ENCODE results near the gene ELK4.

ELK4 gene, protein sequence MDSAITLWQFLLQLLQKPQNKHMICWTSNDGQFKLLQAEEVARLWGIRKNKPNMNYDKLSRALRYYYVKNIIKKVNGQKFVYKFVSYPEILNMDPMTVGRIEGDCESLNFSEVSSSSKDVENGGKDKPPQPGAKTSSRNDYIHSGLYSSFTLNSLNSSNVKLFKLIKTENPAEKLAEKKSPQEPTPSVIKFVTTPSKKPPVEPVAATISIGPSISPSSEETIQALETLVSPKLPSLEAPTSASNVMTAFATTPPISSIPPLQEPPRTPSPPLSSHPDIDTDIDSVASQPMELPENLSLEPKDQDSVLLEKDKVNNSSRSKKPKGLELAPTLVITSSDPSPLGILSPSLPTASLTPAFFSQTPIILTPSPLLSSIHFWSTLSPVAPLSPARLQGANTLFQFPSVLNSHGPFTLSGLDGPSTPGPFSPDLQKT

DNA sequence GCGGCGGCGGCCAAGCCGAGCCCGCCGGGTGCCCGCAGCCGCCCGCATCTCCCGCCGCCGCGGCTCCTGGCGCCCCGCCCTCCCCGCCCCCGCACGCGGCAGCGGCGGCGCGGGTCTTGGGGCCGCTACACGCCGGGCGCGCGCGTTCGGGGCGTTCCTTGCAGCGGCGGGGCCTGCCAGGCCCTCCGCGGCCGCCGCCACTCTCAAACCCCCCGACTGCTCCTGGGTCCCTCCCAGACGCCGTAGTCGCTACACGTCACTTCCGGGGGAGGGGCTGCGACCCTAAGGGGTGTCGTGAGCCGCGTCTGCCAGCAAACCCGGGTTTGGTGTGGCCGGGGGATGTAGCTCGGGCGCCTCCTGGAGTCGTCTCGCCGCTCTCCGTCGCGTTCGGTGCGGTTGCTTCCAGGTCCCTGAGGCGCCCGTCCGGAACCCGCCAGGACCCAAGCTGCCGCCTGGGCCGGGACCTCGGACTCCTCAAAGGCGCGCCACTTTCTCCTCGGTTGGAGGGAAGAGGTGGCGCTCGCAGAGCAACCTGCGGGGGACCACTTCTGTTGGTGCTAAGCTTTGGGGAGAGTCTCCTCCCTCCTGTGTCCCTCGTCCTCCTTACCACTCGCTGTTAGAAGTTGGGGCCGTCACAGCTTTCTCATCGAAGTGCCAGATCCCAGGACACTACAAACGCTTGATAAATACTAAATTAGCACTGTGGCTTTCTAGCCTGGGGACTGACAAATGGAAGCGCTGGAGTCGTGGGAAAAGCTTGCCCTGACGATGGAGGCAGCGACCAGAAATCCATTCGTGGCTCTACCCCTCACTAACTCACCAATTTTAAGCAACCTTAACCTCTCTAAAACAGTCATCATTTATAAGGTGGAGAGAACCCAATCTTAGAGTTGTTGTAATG, at the start of gene ELK4:
Gene ELK4 (minus strand): TSS at position 244 of the 901 bp plus-strand sequence. CDS start 8,129 bp downstream, outside the sequence.
- no peak for FAIRE-seq

DNA sequence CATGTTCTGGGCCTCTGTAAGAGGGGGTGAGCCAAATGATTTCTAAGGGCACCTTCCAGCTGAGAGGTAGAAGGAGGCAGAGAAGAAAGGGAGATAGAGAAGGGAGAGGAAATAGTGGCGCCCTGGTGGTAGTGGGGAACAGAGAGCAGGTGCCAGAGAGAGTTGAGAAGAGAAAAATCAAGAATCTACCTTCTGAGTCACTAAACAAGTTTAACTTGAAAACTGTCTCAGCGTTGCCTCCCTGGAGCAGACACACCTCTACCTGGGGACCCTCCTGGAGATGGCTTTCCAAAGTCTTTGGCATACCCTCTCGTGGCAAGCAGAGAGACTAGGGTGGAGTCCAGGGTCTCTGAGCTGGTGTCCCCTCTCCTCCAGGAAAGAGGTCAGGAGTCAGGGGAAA, 49.6 kb upstream of the ELK4 start:
- FAIRE-seq = no peak

DNA sequence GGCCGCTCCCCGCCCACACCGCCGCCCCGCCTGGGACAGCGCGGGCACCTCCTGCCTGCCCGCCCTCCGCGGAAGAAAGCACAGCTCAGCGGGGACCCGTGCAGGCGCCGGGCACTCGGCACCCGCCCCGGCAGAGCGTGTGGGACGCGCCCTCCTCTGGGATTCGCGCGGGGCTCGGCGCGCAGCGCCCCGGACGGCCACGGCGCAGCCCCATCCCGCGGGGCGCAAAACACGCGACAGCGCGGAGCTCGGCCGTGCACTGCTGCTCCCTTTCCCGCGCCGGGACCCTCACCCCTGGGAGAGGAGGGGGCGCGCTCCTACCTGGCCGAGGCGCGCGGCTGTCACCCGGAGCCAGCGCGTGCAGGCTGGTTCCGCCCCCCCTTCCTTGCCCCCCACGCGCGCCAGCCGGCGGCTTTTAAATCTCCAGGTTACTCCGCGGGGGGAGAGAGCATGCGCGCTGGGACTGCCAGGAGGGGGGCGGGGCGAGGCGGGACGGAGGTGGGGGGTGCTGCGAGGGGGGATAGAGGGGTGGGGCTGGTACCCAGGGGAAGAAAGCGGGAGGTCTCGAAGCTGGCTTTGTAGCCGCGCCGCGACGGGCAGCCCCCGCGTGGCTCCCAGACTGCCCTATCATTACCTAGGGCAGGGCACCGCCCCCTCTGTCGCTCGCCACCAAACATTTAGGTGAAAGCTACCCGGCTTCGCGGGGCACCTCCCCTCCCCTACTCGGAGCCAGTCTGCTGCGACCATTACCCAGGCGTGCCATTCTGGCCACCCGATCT, 48.5 kb upstream of the ELK4 start, which contains the start of gene SLC45A3:
Gene SLC45A3 (minus strand): TSS at position 437 of the 779 bp plus-strand sequence. CDS start 15,853 bp downstream, outside the sequence.
- no peak for FAIRE-seq

DNA sequence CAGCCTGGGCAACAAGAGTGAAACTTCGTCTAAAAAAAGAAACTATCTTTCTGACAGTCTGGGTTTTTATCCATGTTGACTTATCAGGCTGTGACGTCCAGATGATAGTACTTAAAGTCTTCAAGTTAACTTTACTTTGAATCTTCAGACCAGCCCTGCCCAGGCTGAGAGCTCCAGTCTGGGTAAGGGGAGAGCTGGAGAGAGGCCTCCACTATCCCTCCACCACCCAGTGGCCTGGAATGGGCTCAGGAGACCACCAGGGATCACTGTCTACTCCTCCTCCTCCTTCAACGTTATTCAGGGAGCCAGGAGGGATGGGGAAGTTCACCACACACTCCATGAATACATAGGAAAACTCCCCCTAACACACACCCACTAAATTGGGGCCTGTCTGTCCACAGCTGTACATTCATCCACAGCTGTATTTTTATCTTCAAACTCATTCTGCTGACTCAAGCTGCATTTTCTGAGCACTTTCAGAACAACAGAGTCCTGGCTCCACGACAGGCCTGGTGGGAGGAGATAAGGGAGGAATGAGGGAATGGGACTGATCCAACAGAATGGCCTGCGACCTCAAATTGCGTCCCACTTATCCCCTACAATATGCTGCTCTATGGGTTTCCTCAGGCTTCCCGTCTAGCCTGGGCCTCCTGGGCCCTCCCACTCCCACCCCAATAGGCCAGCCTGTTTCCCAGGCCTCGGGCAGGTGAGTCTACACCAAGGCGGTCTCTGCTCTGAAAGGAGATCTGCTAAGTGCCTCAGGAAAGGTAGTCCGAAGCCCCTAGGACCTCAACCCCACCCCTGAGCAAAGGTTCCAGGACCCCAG, 46.7 kb upstream of the ELK4 start:
- no peak for FAIRE-seq

DNA sequence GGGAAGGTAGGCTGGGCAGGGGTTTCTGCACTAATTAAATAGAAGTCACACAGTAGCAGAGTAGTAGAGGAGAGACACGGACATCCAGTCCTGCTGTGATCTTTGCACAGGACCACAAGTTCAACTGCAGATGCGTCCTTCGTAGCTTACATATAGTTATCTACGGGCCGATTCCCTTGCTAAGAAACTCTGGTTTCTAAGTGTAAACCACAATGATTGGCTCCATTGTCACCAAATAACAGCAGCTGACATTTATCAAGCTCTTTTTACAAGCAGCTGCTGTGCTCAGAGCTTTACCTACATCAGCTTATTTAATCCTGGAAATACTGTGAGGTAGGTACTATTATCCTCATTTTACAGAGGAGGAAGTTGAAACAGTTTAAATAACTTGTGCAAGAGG, 45.4 kb upstream of the ELK4 start:
- FAIRE-seq = no peak

DNA sequence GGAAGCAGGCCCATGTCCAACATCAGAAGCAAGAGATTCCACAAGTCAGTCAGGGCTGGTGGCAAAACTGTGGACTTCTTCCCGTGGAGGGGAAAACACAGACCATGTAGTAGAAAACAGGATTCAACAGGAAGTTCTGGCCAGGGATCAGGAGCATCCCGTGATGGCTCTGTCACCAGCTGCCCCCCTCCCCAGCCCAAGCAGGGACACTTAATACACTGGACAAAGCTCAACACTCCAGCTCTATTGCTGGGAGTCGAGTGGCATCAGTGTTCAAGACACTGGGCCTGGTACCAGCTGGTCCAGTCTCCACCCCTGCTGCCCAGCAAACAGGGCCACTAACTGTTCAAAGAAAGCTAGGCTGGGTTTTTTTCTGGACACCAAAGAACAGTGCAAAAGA, 44.8 kb upstream of the ELK4 start:
- FAIRE-seq = no peak

DNA sequence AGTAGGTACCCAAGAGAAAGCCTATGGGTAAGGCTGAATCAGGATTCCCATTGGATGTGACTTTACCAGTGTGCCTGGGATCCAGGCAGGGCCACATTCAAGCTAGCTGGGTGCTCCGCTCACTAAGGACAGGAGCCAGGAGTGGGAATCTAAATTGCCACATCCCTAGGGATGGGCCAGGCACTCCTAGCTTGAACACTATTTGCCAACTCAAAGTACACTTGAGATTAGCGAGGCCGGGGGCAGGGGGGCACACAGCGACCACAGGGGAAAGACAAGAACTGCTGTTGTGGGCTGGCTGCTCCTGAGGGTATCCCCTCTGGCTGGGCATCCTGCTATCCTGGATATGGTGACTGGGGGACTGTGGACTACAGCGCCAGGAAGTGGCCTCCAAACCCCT, 44.2 kb upstream of the ELK4 start:
- no peak for FAIRE-seq

DNA sequence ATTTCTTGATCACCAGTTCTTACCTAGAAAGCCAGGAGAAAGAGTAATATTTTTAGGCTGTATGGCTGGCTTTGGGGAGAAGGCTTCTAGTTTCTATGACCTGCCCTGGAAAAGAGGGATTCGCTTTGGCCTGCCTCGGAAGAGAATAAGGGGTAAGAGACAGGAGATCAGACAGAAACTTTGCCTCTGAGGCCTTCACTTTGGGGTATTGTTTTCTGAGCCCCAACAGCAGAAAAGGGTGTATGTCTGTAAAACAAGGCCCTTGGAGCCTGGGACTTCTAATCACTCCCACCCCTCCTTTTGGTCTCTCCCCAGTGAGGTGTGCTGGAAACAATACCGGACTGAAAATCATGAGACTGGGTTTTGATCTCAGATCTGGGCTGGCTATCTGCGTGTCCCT, 43.4 kb upstream of the ELK4 start:
- no peak for FAIRE-seq

DNA sequence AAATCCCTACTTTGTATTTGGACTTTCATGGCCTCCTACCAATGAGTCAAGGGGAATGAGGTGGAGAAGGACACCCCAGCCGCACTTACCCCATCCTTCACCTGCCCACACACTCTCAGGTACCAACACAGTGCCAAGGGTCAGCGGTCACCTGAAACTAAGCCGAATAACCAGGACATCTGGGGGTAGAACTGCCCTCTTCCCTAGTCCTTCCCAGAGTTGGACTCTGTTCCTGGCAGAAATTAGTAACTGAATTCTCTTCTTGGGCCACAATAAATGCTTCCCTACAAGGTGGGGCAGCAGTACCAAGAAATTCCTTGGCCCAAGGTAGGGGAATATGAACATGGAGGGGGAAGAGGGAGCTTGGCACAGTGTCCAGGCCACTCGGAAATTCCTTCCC, 41.2 kb upstream of the ELK4 start:
- FAIRE-seq = no peak

DNA sequence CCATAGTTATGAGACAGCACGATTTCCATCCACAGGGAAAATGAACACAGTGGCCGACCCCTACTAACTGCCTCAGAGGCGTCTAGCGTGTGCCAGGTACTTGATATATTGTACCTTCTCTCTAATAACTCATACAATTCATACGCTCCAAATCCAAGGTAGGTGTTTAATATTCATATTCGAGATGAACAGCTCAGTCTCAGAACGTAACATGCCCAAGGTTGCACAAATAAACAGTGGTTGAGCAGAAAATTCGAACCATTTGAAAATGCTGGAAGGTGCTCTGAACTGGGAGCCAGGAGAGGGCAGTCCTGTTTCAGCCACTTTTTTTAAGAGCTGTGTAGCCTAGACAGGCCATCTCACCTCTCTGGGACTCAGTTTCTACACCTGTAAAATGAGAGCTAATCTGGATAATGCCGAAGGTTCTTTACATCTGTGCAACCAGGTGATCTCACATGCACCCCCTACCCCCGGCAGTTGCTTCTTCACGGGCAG, 40.6 kb upstream of the ELK4 start:
- FAIRE-seq = no peak

DNA sequence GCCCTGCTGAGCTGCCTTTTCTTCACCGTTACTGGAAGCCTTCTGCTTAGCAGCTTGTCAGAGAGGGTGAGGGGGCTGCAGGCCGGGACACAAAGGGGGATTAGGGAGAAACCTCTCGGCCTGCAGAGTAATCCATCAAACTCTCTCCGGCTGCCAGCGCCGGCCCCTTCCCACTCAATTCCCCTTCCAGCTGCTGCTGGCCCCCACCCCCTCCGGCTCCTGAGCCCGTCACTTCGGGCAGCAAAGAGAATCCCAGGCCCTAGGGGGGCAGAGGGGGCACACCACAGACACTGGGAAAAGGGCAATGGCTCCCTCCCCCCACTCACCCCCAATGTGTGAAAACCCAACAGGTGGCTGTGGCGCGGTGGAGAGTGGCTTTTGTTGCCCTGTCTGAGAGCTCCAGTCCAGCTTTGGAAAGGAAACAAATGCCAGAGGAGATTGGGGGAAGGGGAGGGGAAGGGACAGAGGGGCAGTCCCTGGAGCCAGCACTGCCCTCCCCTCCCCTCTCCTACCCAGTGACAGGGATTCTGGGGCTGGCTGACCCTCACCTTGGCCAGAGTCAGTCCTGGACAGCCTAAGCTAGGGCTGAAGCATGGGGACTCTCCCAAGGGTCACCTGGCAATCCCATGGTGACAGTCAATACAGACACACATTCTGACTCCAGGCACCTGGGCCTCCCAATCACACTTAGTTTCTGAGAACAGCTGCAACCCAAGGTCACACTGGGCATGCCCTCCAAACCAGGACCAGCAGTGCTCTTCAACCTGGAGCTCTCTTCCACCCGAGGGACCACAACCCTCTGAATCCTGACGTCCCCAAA, 39.0 kb upstream of the ELK4 start:
- no peak for FAIRE-seq

DNA sequence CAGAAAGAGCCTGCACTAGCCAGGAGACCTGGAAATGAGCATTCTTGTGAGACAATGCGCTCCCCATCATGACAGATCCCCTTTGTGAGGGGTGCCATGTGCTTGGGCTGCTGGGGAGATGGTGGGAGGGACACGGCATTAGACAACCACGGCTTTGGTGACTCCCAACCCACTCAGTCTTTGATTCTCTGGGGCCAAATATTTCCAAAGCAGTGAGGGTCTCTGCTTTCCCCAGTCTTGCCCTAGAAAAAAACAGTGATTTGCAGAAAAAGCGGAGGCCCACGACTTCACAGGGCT, 38.3 kb upstream of the ELK4 start:
- FAIRE-seq = no peak

DNA sequence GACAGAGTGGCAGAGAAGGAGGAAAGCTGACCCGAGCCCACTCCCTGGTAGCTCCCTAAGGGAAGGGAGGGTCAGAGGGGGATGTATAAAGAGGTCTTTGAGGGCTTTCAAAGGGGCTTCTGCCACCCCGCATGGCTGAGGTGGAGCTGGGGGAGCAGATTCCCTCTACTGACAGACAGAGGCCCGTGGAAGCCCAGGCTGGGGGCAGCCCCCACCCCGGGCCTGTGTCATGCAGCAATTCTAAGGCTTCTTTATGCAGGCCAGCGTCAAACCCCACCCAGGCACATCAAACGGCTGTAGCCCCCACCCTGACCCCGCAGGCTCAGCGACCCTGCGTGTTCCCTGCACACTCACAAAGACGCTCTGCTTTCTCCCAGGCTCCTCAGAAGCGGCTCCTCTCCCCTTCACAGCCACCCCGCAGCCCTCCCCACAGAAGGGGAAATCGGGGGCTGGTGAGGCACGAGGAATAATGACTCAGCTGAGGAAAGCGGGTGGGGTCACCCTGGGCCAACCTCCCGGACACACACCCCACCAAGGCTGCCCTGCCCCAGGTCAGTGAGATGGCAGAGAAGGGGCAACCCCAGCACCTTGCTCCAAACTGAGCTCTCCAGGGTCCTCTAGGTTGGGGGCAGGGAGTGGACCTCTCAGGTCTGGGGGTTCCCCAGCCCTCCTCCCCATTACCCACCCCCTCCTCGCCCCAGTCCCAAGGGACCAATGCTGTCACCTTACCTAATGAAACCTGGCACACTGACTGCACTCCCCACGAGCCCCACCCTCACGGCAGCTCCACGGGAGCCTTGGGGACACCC, 37.7 kb upstream of the ELK4 start:
- no peak for FAIRE-seq

DNA sequence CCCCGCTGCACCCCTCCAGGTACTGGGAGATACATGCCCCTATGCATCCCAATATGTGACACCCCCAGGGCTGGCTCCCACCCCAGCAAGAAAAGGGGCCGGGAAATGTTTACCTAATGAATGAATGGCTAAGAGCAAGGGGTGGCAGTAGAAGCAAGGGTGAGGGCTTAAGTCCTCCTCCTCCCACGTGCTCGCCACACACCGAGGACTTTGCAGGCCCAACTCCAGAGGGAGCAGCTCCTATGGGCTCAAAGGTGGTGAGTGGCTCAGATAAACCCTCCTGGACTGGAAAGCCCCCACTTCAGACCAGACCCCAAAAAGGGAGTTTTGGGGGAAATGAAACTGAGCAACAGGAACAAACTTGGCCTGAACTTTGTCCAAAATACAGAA, 37.1 kb upstream of the ELK4 start:
- FAIRE-seq = no peak

DNA sequence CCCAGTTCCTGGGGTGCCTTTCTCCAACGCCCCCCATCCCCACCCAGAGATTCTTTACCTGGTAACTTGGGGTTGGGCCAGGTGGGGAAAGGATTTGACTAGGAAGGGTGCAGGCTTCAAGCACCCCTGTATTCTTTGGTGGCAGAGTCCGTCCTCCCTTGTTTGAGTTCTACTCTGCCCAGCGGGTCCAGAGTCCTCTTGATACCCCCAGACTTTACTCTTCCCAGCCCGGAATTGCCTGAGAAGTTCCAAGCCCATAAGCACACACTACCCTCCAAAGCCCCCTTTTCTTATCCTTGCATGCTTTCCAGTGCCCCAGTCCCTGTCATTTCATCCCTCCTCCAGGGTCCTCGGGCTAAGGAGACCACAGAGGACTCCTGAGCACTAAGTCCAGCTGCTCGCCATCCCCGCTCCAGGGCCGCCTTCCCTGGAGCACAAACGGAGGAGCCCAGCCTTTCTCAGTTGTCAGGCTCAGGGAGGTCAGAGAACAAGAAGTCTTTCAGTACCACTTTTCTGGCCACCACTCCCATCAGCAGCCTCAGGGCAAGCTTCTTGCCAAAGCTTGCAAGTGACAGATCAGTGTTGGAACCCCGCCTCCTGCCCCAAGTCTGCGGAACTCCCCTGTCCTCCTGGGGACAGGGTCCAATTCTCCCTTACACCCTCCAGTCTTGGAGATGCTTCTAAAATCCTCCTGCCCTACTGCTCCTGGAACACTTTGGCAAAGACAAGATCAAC, 36.3 kb upstream of the ELK4 start:
- no peak for FAIRE-seq

DNA sequence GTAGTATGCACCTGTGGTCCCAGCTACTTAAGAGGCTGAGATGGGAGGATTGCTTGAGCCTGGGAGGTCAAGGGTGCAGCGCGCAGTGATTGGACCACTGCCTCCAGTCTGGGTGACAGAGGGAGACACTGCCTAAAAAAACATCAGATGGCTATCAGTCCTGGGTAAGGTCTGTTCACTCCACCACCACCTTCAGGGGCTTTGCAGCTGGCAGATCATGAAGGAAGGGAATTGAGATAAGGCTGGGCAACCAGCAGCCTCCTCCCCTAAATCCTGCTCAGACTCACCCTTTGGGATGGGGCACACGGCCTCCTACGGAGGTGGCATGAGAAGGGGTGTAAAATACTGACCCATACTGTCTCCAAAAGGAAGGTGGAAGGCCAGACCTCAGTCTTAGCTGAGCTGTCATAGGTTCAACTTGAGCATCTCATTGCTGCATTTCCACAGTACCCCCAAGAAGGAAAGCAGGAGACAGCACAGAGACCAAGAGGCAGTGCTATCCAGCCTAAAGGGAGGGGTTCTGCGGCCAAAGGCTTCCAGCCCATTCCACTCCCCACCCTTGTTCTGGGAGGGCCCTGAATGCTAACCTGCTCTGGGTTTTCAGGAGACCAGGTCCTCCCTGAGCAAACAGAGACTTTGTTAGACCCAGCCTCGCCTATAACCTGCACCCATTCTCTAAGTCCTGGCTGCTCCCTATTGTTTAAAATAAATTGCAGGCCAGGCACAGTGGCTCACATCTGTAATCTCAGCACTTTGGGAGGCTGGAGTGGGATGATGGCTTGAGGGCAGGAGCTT, 34.8 kb upstream of the ELK4 start:
- FAIRE-seq = no peak

DNA sequence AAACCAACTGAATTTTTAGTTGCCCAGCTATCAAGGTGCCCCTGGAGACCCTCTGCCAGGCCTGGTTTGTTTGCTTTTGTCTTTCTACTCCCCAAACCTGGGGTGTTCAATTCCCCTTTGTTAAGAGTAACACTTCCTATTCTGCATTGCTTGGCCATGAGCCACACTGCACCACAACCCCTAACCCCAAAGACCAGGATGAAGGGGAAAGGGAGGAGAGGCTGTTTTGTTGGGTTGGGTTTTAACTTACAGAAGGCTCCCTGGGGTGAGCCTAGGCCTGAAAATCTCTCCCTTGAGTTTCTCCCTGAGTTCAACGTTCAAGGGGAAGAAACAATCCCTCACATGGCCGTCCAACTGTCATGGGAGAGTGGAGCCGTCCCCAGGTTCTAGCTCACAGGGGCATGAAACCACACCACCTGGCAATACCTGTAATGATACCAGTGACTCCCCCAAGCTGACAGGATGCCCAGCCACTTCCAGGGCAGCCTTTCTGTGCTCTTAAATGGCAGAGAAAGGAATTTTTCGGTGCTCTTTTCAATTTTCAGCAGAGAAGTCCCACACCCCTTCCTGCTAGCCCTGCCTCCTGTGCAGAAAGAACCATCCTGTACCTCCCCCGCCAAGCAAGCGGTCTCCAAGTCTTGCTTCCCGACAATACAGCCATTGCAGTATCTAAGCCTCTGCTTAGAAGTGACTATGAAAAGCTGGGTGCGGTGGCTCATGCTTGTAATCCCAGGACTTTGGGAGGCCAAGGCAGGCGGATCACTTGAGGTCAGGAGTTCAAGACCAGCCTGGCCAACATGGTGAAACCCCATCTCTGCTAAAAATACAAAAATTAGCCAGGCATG, 33.6 kb upstream of the ELK4 start:
- no peak for FAIRE-seq
